Astrocyte of the hippocampus (primary cell): ENCODE results near the gene VARS1.
"Not testable (repeated sequence)": the region's sequence is repeated elsewhere in the genome, so short reads cannot be mapped to it uniquely, and the experiment has no call there.

Experiments
- DNase-seq: peaks from one replicate; pipeline ENCODE4 v3.0.0; 2011; ENCODE audit warnings: low read depth, low spot score

Gene VARS1

DNA sequence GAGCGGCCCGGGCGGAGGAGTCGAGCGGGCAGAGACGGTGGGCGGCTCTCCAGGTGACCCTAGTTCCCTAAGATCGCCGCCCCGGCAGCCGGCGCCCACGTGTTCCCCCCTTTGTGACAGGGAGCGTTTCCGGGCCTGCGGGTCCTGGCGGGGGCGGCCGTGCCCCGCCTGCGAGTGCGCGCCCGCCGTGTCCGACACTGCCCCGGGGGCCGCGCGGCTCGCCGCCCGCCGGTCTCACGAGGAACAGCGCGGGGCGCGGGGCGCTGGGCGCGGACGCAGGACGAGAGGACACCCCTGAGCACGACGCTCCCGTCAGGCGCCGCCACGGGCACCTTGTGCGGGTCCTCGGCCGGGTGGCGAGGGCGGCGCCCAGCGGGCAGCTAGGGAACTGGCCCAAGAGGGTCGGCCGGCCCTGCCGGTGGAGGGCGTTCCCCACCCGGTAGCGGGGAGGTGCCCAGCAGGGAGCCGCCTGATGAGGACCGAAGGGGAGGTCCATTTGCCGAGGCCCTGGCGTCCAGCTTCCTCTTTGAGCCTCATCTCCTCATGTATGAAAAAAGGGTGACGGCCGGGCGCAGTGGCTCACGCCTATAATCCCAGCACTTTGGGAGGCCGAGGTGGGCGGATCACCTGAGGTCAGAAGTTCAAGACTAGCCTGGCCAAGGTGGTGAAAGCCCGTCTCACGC lies at the start of gene VARS1:
Gene VARS1, minus strand, starts transcription at position 137 of the 683 bp plus-strand sequence. CDS start 535 bp downstream, outside the sequence.
- peak; percentile 95 for DNase-seq

DNA sequence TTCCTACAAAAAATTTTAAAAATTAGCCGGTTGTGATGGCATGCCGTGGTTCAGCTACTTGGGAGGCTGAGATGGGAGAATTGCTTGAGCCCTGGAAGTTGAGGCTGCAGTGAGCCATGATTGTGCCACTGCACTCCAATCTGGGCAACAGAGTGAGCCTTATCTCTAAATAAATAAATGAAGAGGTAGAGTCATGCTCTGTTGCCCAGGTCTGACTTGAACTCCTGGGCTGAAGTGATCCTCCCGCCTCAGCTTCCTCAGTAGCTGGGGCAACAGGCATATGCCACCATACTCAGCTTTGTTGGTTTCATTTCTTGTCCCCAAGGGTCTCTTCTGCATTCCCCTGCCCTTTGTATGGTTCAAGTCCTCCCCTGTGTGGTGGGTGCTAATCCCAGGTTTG lies 49.0 kb upstream of the VARS1 start:
- no peak for DNase-seq

DNA sequence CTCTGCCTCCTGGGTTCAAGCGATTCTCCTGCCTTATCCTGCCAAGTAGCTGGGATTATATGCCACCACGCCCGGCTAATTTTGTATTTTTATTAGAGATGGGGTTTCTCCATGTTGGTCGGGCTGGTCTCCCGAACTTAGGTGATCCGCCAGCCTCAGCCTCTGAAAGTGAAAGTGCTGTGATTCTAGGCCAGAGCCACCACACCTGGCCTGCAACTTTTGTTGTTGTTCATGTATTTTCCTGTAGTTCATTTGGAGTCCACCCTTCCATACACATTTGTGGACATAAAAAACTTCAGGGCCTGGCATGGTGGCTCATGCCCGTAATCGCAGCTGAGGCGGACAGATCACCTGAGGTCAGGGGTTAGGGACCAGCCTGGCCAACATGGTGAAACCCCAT lies 46.5 kb upstream of the VARS1 start:
- no peak for DNase-seq

DNA sequence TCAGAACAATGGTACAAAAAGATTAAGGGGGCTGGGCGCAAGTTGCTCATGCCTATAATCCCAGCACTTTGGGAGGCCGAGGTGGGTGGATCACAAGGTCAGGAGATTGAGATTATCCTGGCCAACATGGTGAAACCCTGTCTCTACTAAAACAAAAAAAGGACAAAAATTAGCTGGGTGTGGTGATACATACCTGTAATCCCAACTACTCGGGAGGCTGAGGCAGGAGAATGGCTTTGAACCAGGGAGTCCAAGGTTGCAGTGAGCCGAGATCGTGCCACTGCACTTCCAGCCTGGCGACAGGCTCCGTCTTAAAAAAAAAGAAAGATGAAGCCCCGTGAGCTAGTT lies 44.2 kb upstream of the VARS1 start:
- DNase-seq, result not testable (repeated sequence)

DNA sequence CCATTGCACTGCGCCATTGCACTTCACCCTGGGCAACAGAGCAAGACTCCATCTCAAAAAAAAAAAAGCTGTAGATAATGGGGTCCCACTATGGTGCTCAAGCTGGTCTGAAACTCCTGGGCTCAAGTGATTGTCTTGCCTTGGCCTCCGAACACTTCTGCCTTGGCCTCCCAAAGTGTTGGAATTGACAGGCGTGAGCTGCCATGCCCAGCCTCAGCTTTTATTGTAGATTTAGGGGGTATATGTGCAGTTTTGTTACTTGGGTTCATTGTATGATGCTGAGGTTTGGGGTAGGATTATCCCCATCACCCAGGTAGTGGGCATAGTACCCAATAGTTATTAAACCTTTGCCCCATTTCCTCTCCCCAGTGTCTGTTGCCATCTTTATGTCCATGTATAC lies 43.4 kb upstream of the VARS1 start:
- no peak for DNase-seq

DNA sequence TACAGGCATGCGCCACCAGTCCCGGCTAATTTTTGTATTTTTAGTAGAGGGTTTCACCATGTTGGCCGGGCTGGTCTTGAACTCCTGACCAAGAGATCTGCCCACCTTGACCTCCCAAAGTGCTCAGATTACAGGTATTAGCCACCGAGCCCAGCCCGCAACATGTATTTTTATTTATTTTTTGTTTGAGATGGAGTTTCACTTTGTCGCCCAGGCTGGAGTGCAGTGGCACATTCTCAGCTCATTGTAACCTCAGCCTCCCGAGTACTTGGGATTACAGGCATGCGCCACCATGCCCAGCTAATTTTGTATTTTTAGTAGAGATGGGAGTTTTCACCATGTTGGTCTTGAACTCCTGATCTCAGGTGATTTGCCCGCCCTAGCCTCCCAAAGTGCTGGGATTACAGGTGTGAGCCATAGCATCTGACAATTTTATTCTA lies 42.6 kb upstream of the VARS1 start:
- DNase-seq, result not testable (repeated sequence)

DNA sequence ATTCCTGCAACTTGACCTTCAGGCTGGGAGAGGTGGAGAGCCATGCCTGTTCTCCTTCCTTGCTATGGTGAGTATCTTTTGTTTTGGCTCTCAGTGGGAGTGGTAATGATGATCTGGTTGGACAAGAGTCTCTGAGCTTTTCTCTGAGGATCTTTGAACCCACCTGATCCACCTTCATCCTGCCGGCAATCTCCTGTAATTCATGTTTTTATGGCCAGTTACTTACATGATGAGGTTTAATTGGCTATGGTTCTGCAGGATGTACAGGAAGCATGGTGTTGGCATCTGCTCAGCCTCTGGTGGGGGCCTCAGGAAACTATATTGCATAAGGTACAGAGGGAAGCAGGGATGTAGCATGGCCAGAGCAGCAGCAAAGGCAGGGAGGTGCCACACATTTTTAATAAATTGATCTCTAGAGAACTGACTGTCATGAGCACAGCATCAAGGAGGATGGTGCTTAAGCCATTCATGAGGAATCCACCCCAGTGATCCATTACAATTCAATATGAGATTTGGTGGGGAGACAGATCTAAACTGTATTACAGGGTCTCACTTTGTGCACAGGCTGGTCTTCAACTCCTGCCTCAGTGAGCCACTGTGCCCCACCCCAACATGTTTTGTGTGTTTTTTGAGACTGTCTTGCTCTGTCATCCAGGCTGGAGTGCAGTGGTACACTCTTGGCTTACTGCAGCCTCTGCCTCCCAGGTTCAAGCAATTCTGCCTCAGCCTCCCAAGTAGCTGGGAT lies 42.0 kb upstream of the VARS1 start:
- DNase-seq, result no peak

DNA sequence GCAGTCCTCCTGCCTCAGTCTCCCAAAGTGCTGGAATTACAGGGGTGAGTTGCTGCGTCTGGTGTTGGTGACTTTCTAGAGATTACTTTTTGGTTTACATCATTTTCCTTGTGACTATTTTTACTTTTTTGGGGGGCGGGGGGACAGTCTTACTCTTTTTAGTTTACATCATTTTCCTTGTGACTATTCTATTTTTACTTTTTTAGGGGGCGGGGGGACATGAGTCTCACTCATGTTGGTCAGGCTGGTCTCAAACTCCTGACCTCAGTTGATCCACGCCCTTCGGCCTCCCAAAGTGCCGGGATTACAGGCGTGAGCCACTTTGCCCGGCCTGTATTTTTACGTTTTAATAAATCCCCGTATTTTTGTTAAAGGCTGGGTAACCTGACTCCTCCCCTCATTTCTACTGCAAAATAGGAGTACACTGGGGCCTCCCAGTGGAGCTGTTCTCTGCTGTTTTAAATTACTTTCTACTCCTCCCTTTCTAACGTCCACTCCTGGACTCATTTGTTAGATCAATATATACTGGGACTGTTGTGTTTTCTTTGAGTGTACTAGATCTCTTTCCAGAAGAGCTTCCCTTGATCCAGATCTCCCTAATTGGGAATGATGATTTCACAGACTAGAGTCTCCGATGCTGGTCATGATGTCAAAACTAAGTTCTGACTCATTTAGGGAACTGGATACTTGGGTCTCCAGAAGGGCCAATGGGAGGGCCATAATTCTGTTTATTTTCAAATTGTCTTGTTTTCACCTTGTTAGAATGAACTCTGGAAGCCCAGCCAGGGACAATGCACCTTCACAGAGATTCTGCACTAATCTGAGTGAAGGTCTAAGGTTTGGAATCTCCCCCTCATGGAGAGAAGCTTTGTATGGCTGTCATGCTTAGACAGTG lies 41.2 kb upstream of the VARS1 start:
- peak; percentile 47 for DNase-seq

DNA sequence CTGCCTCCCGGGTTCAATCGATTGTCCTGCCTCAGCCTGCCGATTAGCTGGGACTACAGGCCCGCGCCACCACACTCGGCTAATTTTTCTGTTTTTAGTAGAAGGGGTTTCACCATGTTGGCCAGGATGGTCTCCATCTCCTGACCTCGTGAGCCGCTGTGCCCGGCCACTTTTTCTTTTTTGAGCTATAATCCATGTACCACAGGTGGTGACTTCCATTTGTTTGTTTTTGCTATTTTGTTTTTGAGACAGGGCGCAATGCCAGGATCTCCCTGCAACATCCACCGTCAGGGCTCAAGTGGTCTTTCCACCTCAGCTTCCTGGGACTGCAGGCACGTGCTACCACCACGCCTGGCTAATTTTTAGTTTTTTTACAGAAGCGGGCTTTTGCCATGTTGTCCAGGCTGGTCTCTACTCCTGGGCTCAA lies 40.5 kb upstream of the VARS1 start:
- DNase-seq, result peak; percentile 24

DNA sequence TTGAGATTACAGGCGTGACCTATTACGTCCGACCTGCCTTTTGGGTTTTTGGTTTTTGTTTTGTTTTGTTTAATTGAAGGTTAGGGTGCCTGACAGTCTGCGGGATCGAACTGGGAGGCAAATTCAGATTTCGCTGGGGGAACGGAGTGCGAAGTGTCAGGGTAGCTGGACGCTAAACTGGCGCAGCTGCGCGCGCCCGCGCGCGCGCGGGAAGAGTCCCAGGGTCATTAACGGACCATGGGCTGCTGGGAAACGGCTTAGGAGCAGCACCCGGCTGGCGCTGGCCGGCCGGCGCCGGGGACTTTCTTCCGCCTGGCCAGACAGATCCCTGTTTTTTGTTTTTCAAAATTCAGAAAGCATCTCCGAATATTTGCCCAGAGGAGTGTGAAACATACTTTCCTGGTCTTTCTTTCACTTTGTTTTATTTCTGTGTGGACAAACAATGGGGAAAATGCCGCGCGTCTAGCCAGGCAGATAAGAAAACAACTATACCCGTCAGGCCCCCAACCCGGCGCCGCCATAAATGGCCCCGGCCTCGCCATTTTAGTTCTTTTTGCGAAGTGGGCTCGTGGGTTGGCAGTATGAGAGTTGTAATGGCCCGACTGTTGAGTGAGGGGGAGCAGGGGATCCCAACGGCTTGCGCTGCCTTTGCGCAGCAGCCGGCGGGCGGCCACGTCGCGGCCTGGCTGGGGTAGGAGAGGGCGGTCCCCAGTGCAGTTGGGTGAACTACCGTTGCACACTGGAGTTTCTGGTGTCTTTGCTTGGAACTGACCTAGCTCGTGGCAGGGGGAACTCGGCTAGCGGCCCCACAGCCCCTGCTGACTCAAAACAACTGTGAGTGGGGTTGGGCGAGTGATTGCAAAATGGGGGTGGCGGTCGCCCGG lies 39.1 kb upstream of the VARS1 start:
- DNase-seq, result peak; percentile 93

DNA sequence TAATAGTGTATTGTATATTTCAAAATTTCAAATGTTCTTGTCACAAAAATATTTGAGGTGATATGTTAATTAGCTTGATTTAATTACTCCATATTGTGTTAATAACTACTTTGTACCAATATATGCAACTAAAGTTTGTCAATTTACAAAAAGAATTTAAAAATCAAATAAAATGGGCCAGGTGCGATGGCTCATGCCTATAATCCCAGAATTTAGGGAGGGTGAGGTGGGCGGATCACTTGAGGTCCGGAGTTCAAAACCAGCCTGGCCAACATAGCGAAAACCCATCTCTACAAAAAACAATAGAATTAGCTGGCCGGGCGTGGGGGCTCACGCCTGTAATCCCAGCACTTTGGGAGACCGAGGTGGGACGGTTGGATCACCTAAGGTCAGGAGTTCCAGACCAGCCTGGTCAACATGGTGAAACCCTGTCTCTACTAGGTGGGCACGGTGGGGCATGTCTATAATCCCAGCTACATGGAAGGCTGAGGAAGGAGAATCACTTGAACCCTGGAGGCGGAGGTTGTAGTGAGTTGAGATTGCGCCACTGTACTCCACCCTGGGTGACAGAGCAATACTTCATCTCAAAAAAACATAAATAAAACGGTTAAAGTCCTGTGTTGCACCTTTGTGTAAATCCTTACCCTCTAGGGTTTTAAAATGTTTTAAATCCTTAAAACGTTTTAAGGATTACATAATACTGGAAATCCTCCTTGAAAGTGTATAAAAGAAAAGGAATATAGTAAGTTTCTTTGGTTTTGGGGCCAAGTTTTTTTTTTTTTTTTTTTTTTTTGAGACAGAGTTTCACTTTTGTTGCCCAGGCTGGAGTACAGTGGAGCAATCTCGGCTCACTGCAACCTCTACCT lies 36.0 kb upstream of the VARS1 start:
- no peak for DNase-seq

DNA sequence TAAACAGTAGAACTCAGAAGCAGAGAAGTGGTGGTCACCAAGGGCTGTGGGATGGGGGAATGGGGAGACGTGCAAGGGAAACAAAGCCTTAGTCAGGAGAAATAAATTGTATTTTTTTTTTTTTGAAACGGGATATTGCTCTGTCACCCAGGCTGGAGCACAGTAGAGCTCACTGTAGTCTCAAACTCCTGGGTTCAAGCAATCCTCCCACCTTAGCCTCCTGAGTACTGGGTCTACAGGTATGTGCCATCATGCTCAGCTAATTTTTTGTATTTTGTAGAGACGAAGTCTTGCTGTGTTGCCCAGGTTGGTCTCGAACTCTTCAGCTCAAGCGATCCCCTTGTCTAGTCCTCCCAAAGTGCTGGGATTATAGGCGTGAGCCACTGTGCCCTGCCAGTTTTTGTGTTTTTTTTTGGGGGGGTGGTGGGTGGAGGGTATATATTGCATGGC lies 35.4 kb upstream of the VARS1 start:
- no peak for DNase-seq

DNA sequence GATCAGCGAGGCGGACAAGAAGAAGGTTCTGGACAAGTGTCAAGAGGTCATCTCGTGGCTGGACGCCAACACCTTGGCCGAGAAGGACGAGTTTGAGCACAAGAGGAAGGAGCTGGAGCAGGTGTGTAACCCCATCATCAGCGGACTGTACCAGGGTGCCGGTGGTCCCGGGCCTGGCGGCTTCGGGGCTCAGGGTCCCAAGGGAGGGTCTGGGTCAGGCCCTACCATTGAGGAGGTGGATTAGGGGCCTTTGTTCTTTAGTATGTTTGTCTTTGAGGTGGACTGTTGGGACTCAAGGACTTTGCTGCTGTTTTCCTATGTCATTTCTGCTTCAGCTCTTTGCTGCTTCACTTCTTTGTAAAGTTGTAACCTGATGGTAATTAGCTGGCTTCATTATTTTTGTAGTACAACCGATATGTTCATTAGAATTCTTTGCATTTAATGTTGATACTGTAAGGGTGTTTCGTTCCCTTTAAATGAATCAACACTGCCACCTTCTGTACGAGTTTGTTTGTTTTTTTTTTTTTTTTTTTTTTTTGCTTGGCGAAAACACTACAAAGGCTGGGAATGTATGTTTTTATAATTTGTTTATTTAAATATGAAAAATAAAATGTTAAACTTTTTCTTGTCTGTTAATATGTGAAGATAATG lies 34.2 kb upstream of the VARS1 start:
- peak; percentile 56 for DNase-seq

DNA sequence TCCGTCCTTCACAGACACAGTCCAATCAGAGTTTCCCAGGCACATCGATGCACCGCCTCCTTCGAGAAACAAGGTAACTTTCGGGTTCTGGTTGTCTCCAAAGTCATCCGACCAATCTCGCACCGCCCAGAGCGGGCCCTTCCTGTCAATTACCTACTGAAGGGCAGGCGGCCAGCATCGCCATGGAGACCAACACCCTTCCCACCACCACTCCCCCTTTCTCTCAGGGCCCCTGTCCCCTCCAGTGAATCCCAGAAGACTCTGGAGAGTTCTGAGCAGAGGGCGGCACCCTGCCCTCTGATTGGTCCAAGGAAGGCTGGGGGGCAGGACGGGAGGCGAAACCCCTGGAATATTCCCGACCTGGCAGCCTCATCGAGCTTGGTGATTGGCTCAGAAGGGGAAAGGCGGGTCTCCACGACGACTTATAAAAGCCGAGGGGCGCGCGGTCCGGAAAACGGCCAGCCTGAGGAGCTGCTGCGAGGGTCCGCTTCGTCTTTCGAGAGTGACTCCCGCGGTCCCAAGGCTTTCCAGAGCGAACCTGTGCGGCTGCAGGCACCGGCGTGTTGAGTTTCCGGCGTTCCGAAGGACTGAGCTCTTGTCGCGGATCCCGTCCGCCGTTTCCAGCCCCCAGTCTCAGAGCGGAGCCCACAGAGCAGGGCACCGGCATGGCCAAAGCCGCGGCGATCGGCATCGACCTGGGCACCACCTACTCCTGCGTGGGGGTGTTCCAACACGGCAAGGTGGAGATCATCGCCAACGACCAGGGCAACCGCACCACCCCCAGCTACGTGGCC lies 31.9 kb upstream of the VARS1 start, which contains the start of gene HSPA1B:
Gene HSPA1B, plus strand, starts transcription at position 453 of the 794 bp plus-strand sequence. Its CDS starts 213 bp downstream, at position 666.
- peak; percentile 100 for DNase-seq

DNA sequence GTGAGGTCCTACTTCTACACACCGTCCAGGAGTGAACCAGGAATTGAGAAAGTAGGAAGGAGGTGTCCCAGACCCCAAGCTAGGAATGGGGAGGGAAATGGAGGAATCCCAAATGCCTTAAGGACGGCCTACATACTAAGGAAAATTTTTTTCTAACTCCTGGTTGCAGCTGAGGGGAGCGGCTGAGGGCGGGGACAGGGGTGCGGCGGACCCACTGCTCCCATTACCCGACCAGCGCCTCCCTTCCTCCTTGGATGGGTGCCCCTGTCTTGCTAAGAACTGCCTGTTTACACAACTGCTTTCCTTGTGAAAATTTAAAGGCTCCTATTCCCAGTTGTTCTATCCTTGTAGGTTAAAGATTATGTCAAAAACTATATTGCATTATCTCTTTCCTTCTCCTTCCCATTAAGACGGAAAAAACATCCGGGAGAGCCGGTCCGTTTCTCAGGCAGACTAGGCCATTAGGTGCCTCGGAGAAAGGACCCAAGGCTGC lies 31.3 kb upstream of the VARS1 start:
- peak; percentile 89 for DNase-seq

DNA sequence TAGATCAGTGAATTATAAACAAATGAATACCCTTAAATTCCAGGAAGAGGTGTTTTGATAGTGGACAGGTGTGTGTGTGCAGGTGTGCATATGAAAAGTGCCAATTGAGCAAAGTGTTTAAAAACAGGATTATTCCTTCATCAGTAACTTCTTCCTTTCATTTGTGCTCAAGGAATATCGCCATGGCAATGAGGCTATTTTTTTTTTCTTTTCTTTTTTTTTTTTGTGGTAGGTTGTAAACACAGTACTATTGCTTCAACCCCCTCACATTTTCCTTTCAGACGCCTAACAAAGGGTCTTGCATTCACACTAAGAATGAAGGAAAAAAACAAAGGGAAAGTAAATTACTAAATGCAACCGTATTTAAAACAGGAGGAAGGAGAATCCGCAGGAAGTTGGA lies 30.0 kb upstream of the VARS1 start:
- no peak for DNase-seq

DNA sequence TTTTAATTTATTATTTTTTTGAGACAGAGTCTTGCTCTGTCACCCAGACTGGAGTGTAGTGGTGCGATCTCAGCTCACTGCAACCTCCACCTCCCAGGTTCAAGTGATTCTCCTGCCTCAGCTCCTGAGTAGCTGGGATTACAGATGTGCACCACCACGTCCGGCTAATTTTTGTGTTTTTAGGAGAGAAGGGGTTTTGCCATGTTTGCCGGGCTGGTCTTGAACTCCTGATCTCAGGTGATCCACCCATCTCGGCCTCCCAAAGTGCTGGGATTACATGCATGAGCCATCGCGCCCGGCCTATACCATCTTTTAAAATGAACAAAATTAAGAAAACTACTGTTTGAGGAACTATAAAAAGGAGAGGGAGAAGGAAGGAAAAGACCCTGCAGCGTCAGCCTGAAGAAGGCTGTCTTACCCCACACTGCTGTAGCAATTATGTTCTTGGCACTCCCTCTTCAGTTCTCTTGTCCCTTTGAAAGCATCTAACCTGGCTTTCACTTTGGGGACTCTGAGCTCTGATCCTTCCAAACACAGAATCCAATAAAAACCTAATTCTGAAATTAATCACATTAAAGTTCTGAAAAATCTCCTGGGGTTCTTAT lies 28.1 kb upstream of the VARS1 start:
- not testable (repeated sequence) for DNase-seq
